HG03097 (cell line): ENCODE measurements around the gene PGGHG.
A peak's percentile ranks its signal among the peaks of the same experiment; 100 is the strongest.
"Not testable (repeated sequence)": the region's sequence is repeated elsewhere in the genome, so short reads cannot be mapped to it uniquely, and the experiment has no call there.

Experiments
- ATAC-seq: cut with Tn5 transposase; IDR thresholded peaks from one replicate; pipeline ENCODE4 v1.9.1; 2021; ENCODE audit not compliant: unreplicated experiment, low FRiP score

PGGHG gene

DNA sequence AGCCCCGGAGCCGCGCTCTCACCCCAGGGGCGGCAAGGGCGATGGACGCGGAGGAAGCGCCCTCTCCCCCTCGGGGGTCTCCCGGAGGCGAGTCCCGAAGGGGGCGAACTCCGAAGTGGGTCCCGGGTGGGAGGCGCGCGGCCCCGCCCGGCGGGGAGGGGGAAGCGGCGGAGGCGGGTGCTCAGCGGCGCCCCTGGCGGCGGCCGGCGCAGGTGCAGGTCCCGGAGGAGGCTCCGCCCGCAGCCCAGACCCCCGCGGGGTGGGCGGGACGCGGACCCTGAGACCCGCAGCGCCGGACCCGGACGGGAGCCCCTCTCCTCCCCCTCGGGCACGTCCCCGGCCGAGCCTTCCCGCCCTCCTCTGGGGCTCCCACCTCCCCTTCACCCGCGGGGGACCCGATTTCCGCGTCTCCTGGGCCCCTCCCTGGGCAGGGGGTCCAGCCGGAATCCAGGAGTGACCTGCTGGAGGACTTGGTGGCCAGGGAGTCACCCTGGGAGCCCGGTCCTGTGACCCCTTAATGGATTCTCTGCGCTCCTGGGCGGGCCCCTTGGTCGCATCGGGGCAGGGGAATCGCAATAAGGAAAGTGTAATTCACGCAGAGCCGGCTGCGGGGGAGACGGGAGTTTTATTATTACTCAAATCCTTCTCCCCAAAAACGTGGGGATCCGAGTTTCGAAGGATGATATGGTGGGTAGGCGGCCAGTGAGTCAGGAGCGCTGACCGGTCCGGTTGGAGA lies 22.3 kb downstream of the PGGHG start:
- ATAC-seq: not testable (repeated sequence)

DNA sequence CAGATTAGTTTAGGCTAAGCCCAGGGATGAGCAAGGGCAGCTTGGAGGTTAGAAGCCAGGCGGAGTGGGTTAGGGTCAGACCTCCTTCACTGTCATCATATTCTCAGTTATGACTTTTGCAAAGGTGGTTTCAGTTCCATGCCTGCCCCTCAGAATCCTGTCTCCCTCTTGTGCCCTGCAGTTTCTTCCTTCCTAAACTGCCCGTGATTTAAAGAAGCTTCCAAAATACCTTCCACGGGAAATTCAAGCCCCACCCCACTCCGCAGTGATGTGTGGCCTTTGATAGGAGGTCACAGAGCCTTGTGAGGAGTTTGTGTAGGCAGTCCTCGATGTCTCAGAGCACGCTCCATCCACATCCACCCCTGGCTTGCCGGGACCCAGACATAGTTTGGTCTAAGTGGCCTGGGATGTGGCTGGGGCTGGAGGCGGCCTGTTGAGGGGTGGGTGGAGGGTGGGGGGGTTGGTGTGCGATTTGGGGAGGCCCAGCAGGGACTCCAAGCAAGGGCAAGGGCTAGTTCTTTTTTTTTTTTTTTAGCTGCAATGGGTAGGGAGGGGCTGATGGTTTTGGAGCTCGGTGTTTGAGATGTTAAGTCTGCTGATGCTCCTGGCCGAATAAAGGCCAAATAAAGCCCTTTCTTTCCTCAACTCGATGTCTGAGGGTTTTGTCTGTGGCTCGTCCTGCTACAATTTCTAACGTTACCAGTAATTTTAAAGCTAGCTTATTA lies 23.3 kb downstream of the PGGHG start:
- no peak for ATAC-seq

DNA sequence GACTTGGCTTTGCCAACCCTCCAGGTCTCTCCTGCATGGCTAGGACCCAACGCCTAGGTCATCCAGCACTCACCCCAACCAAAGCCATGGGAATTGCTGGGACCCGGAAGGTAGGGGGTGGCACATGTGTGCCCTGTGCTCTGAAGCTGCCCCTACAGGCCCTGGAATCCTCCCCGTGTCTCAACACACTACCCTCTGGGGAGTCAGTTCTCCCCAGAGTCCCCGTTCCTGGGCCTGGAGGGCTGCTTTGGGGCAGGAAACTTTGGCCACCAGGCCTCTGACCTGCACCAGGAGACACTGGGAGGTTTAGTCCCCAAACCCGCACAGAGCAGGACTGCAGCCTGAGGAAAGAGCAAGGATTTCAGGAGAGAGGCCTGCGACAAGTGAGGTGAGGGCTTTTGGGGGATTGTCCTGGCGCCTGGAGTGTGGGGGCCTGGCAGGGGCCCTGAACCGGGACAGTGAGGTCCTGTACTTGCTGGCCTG lies 24.4 kb downstream of the PGGHG start:
- ATAC-seq: no peak

GRCh38 chr11:313787-314553 lies 25.0 kb downstream of the PGGHG start, which contains the start of gene IFITM1:
IFITM1 (plus strand) TSS chr11:314040; CDS start chr11:314171, 131 bp downstream.
- no peak for ATAC-seq

DNA sequence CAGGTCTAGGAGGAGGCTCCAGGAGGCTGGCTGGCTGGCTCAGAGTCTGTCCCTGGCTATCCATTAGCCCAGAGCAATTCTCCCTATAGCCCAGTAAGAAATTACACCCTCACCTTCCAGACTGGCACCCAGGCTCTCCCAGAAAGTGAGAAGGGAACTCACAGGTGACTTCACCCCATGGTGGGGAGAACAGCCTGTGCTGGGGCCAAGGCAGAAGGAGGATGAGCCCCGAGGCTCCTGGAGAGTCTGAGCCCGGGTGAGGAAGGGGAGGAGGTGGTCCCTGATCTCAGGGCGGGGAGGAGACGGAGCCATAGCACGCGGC lies 25.6 kb downstream of the PGGHG start:
- not testable (repeated sequence) for ATAC-seq

- no peak for ATAC-seq
Observed at GRCh38 chr11:315051-315481, 26.1 kb downstream of the PGGHG start.

GRCh38 chr11:315516-315994 lies 26.6 kb downstream of the PGGHG start:
- no peak for ATAC-seq

DNA sequence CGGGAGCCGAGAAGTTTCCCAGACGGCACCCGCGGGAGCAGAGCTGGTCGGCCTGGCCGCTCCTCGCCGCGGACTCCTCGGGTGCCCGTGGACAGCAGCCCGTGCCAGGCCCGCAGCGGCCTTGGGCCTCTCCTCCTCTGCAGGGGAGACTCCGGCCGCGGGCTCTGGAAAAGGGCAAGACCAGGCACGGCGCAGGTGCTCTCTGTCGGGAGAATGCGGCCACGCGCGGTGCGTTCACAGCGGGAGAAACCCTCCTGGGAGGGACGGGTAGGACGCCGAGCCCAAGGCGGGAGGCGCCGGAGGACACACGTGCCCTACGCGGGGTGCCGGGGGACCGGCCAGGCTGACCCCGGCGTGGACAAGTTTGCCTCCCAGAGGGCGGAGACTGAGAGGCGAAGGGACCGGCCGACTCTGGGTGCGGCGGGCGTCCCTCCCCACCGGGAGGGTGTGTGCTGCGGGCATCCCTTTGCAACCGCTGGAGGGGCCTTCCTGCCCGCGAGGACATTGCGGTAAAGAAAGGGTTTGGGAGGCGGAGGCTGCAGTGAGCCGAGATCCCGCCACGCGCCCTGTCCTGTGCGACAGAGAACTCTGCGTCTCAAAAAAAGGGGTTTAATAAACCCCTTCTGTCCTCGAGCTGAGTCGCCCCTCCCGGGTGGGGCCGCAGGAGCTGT lies 27.2 kb downstream of the PGGHG start:
- no peak for ATAC-seq

GRCh38 chr11:316891-317301 lies 28.0 kb downstream of the PGGHG start:
- ATAC-seq: no peak

DNA sequence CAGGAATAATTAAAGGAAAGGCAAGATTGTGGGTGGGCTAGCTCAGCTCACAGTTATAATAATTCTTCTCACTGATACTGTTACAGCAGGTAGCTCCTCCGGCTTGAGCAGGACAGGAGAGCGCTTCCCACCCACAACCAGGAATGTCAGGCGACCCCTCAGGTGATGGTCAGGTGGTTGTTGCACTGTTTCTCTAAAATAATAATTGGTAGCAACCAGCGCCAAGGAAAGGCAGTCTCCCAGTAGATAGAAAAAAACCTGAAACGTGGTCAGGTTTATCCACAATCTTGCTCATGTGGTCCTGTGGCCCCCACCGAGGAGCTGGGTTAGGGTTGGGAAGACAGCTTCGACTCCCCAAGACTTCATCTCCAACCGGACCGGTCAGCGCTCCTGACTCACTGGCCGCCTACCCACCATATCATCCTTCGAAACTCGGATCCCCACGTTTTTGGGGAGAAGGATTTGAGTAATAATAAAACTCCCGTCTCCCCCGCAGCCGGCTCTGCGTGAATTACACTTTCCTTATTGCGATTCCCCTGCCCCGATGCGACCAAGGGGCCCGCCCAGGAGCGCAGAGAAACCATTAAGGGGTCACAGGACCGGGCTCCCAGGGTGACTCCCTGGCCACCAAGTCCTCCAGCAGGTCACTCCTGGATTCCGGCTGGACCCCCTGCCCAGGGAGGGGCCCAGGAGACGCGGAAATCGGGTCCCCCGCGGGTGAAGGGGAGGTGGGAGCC lies 28.9 kb downstream of the PGGHG start:
- not testable (repeated sequence) for ATAC-seq

DNA sequence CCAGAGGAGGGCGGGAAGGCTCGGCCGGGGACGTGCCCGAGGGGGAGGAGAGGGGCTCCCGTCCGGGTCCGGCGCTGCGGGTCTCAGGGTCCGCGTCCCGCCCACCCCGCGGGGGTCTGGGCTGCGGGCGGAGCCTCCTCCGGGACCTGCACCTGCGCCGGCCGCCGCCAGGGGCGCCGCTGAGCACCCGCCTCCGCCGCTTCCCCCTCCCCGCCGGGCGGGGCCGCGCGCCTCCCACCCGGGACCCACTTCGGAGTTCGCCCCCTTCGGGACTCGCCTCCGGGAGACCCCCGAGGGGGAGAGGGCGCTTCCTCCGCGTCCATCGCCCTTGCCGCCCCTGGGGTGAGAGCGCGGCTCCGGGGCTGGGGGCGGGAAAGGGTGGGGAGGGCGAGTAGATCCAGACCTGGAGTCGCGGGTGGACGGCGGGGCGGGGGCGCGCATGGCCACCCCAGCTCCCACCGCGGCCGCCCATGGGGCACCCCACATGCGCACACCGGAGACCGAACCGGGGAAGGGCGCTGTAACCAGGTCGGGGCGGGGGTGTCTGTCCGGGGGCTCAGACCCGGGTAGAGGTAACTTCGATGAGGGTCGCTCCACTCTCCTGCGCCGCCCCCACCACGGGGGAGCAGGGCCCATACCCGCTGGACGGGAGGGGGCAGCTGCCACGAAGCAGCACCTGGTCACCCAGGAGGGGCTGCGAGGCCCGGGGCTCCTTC lies 29.6 kb downstream of the PGGHG start:
- ATAC-seq: peak; percentile 39

GRCh38 chr11:319121-319887 lies 30.4 kb downstream of the PGGHG start:
- ATAC-seq: peak; percentile 12

GRCh38 chr11:319888-320273 lies 31.0 kb downstream of the PGGHG start:
- ATAC-seq: not testable (repeated sequence)

DNA sequence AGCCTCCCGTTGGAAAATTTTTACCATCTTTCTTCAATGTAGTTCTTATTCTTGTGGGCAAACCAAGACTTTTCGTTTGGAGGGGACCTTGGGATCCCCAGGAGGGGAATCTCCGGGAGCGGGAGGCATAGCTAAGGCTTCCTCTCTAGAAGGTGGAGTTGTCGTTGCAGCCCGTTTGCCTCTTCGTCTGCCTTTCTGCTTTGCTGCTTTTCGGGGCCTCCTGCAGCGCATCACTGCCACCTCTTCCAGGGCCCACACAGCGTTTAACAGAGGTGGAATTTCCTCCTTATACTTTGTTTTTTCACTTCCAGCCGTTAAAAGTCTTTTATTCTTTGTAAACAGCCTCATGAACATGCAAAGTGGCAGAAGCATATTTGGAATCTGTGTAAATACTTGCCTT lies 35.2 kb downstream of the PGGHG start:
- ATAC-seq: no peak

DNA sequence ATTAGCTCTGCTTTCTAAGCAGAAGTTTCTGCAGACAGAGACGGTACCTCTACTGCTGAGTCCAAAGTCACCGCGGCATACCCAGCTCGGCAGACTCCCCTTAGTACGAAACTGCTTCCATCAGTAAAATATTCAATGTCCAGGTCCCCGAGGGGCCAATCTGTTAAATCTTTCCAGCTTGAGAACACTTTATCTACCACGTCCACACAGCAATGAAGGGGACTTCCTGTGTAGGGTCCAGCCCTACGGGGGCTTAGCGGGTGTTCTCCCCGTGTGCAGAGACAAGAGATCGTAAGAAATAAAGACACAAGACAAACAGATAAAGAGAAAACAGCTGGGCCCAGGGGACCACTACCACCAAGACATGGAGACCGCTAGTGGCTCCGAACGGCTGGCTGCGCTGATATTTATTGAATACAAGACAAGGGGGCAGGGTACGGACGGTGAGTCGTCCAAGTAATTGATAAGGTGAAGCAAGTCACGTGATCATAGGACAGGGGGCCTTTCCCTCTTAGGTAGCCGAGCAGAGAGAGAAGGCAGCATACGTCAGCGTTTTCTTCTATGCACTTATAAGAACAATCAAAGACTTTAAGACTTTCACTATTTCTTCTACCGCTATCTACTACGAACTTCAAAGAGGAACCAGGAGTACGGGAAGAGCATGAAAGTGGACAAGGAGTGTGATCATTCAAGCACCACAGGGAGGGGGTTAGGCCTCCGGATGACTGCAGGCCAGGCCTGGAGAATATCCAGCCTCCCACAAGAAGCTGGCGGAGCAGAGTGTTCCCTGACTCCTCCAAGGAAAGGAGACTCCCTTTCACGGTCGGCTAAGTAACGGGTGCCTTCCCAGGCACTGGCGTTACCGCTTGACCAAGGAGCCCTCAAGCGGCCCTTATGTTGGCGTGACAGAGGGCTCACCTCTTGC lies 35.9 kb downstream of the PGGHG start:
- ATAC-seq: not testable (repeated sequence)

DNA sequence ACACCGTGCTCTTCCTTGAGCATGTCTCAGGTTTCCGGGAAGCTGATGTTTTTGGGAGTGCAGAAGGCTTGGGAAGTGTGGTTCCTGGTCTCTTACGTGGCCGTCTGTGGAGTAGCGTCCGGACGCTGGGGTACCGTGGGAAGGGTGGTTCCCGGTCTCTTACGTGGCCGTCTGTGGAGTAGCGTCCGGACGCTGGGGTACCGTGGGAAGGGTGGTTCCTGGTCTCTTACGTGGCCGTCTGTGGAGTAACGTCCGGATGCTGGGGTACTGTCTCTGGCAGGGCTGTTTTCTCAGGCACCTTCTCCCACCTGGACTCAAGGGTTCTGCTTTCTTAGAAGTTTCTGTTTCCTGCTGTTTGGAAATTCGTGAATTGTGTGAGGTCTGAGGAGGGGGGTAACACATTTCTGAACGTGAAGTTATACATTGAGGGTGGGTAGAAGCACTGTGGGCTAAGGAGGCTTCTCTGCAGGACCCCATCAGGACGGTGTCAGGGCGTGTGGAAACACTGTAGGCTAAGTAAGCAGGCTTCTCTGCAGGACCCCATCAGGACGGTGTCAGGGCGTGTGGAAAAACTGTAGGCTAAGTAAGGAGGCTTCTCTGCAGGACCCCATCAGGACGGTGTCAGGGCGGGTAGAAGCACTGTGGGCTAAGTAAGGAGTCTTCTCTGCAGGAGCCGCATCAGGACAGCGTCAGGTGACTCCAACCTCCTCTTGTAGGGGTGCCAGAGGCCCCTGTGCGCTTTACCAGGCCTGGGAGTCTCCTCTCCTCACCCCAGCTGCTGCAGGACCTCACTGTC lies 37.1 kb downstream of the PGGHG start:
- ATAC-seq: no peak

GRCh38 chr11:326592-326841 lies 37.6 kb downstream of the PGGHG start:
- ATAC-seq: no peak
